Measurements from ENCODE around the gene FAF2. TPM values are rescaled to one million over a fixed set of nuclear protein-coding genes. Genes with fewer than 3 reads are reported as not detected.

Gene FAF2
- total and polyA plus RNA-seq, 2 donors (not counting 3 experiments of a cell fraction or from before 2014, with no cell fraction given): 27.9 to 43.5 TPM

GRCh38 chr5:176536132-176536901 is 88.1 kb downstream of the FAF2 start:
- peak overlapping the region; percentile 4 for H2AFZ ChIP-seq (ENCODE audit: low read depth, low read length)
- peak; percentile 89 for FAIRE-seq
- no peaks in the 10 kb centered on the region for H3K27me3 ChIP-seq (ENCODE audit: control insufficient read depth in 2 of 2, insufficient read depth in 2 of 2, low read length in 2 of 2)
- no peaks in the 10 kb centered on the region for H4K20me1 ChIP-seq (replicated peaks; ENCODE audit: control insufficient read depth, extremely low read depth, insufficient read depth, low read length)
- peak overlapping the region; percentile 83 for H3K27ac ChIP-seq (ENCODE audit: insufficient read depth, low read depth, low read length)
- H3K4me3 ChIP-seq (replicated peaks in 1 of 3; ENCODE audit: insufficient read depth in 1 of 3, low read depth in 1 of 3, low read length in 3 of 3): peak overlapping the region; percentile 53 to 79 (median 73)
- BruUV-seq (replicated peaks): TSS peak; percentile 28
- CTCF ChIA-PET: interaction anchor here (1.0 to 5.0 kb wide), 5 partner anchors 34 to 171 kb away, joined by 3 to 27 read pairs (median 3); partner anchors contain the start of genes ARL10, CLTB and FAF2
- intact Hi-C loops (cut with micrococcal nuclease): loop anchor here (2.0 to 10.0 kb wide), 4 partner anchors 78 to 958 kb away; partner anchors contain the start of genes KIAA1191 and PDLIM7
- TF ChIP-seq POLR2AphosphoS5 (IDR thresholded peaks at IDR 0.05; ENCODE audit: insufficient read depth, low read depth, low read length): peak; percentile 26
- no peak for TF ChIP-seq JUN (IDR thresholded peaks at IDR 0.05; ENCODE audit: borderline replicate concordance, insufficient read depth, insufficient read length, low read depth)
- TF ChIP-seq MYC (IDR thresholded peaks at IDR 0.05; ENCODE audit: low read depth, low read length): peak; percentile 94
- peak; percentile 93 for TF ChIP-seq MAX (IDR thresholded peaks at IDR 0.05; ENCODE audit: insufficient read depth, insufficient read length)
- TF ChIP-seq CTCF (IDR thresholded peaks at IDR 0.05; ENCODE audit: extremely low read depth in 1 of 2, insufficient read depth in 1 of 2, low read depth in 1 of 2, low read length in 2 of 2): no peak
- no peak for TF ChIP-seq FOS (IDR thresholded peaks at IDR 0.05; ENCODE audit: borderline replicate concordance, insufficient read depth, low read length)
- TF ChIP-seq GATA2 (IDR thresholded peaks at IDR 0.05; ENCODE audit: insufficient read depth, insufficient read length, low read depth, low read length): no peak
- TF ChIP-seq POLR2A (IDR thresholded peaks at IDR 0.05; ENCODE audit: low read depth, low read length): peak; percentile 76
- no peak for TF ChIP-seq EZH2 (IDR thresholded peaks at IDR 0.05; ENCODE audit: borderline replicate concordance, low read depth, low read length, severe bottlenecking)
- peaks cover 0 to 6% of the 10 kb centered on the region in 2 experiments for H3K36me3 ChIP-seq (ENCODE audit: control insufficient read depth in 2 of 2, extremely low read depth in 1 of 2, insufficient read depth in 2 of 2, low read length in 2 of 2)
- H3K9ac ChIP-seq (replicated peaks; ENCODE audit: extremely low read depth, insufficient read depth, low read length): peak overlapping the region; percentile 86
- no peaks in the 10 kb centered on the region for H3K9me1 ChIP-seq (replicated peaks; ENCODE audit: control insufficient read depth, extremely low read depth, insufficient read depth, low read length)
- H3K9me3 ChIP-seq (replicated peaks; ENCODE audit: control insufficient read depth, insufficient read depth, low read length): no peaks in the 10 kb centered on the region
- peak overlapping the region; percentile 70 for H3K4me2 ChIP-seq (ENCODE audit: insufficient read depth, low read length)
- dilution Hi-C loops (cut with MboI; ENCODE audit: extremely low pct_ligation_motif_present, low sequenced_read_pairs): no loop called here
- peaks cover 33% of the 10 kb centered on the region for H3K79me2 ChIP-seq (ENCODE audit: control insufficient read depth, insufficient read depth, low read length)
- POLR2A ChIA-PET: interaction anchor here (0.6 kb wide), 2 partner anchors 11 to 470 kb away, joined by 3 to 5 read pairs; partner anchors contain the start of gene UIMC1
- H3K4me1 ChIP-seq (ENCODE audit: control insufficient read depth, extremely low read depth, insufficient read depth, low read length): peaks cover 44% of the 10 kb centered on the region
- DNase-seq (ENCODE audit: low read depth, low spot score): peak; percentile 82

All from endothelial cell of umbilical vein (primary cell).